Chondrocyte (in vitro differentiated cells): ENCODE data around the gene DYNLRB1. TPM values are rescaled to one million over a fixed set of nuclear protein-coding genes. Genes with fewer than 3 reads are reported as not detected.

Experiments used
- DNase-seq: peaks from one replicate; pipeline ENCODE4 v3.0.0; 2021; ENCODE audit warnings: mixed read lengths, low spot score
- H3K27ac Mint-ChIP-seq: one replicate; pipeline ENCODE4 v1.8.0; 2021; ENCODE audit warnings: mild to moderate bottlenecking, moderate library complexity, mixed read lengths; ENCODE audit not compliant: unreplicated experiment
- H3K27me3 Mint-ChIP-seq: 2 replicates; pipeline ENCODE4 v1.8.0; 2021; ENCODE audit warnings: low read depth, mixed read lengths
- H3K36me3 Mint-ChIP-seq: 2 replicates; pipeline ENCODE4 v1.8.0; 2021; ENCODE audit warnings: low read depth, mixed read lengths
- H3K4me1 Mint-ChIP-seq: 2 replicates; pipeline ENCODE4 v1.8.0; 2021; ENCODE audit warnings: low read depth, mild to moderate bottlenecking, mixed read lengths
- H3K4me3 Mint-ChIP-seq: one replicate; pipeline ENCODE4 v1.8.0; 2021; ENCODE audit warnings: mild to moderate bottlenecking, moderate library complexity, mixed read lengths; ENCODE audit not compliant: unreplicated experiment
- H3K9me3 Mint-ChIP-seq: 2 replicates; pipeline ENCODE4 v1.8.0; 2021; ENCODE audit warnings: low read depth, mixed read lengths
- CTCF ChIP-seq: fragments of 200-600 bp; sonication (generic); IDR thresholded peaks from 2 replicates; pipeline ENCODE4 v1.5.0; 2021; ENCODE audit warnings: antibody characterized with exemption, mild to moderate bottlenecking, moderate library complexity
- total RNA-seq: library from RNA; stranded (reverse); gene quantifications from 3 replicates; pipeline ENCODE4 v1.2.1, GENCODE V29; 2021

DYNLRB1 gene
- total RNA-seq, 1 donor from 2014 or later, result 199 TPM

GRCh38 chr20:34566978-34567891 lies 51.0 kb downstream of the DYNLRB1 start:
- Mint-ChIP-seq H3K9me3 (no peaks in the 10 kb centered on the region), H3K27ac (no peak overlapping the region), H3K36me3 (peaks cover 10% of the 10 kb centered on the region), H3K4me3 (no peak overlapping the region), H3K4me1 (no peaks in the 10 kb centered on the region), H3K27me3 (no peaks in the 10 kb centered on the region)
- DNase-seq, result no peak
- no peak for TF ChIP-seq CTCF

GRCh38 chr20:34567892-34568865 lies 52.0 kb downstream of the DYNLRB1 start:
- DNase-seq, result no peak
- Mint-ChIP-seq H3K4me3 (no peak overlapping the region), H3K27ac (no peak overlapping the region), H3K4me1 (no peaks in the 10 kb centered on the region), H3K27me3 (no peaks in the 10 kb centered on the region), H3K9me3 (no peaks in the 10 kb centered on the region), H3K36me3 (peaks cover 10% of the 10 kb centered on the region)
- TF ChIP-seq CTCF, result no peak

- no peaks in the 10 kb centered on the region for H3K4me1 Mint-ChIP-seq
- H3K4me3 Mint-ChIP-seq, result no peak overlapping the region
- TF ChIP-seq CTCF, result no peak
- H3K27me3 Mint-ChIP-seq, result no peaks in the 10 kb centered on the region
- DNase-seq, result no peak
- H3K36me3 Mint-ChIP-seq, result peaks cover 18% of the 10 kb centered on the region
- H3K27ac Mint-ChIP-seq, result no peak overlapping the region
- H3K9me3 Mint-ChIP-seq, result no peaks in the 10 kb centered on the region
Observed at GRCh38 chr20:34569598-34569997, 53.4 kb downstream of the DYNLRB1 start.

GRCh38 chr20:34570859-34571306 lies 54.7 kb downstream of the DYNLRB1 start:
- Mint-ChIP-seq H3K4me3 (no peak overlapping the region), H3K9me3 (no peaks in the 10 kb centered on the region), H3K27ac (no peak overlapping the region), H3K36me3 (peaks cover 21% of the 10 kb centered on the region), H3K27me3 (no peaks in the 10 kb centered on the region), H3K4me1 (no peaks in the 10 kb centered on the region)
- TF ChIP-seq CTCF, result no peak
- no peak for DNase-seq

GRCh38 chr20:34571753-34572152 lies 55.5 kb downstream of the DYNLRB1 start:
- H3K27ac Mint-ChIP-seq, result no peak overlapping the region
- H3K9me3 Mint-ChIP-seq, result no peaks in the 10 kb centered on the region
- no peaks in the 10 kb centered on the region for H3K4me1 Mint-ChIP-seq
- no peak for DNase-seq
- peaks cover 21% of the 10 kb centered on the region for H3K36me3 Mint-ChIP-seq
- no peaks in the 10 kb centered on the region for H3K27me3 Mint-ChIP-seq
- no peak for TF ChIP-seq CTCF
- no peak overlapping the region for H3K4me3 Mint-ChIP-seq
